ENCODE measurements around the gene ATP1B3. TPM values are rescaled to one million over a fixed set of nuclear protein-coding genes. Genes with fewer than 3 reads are reported as not detected.

ATP1B3 gene
- total RNA-seq, 1 experiment from 2014 or later: 250 TPM

DNA sequence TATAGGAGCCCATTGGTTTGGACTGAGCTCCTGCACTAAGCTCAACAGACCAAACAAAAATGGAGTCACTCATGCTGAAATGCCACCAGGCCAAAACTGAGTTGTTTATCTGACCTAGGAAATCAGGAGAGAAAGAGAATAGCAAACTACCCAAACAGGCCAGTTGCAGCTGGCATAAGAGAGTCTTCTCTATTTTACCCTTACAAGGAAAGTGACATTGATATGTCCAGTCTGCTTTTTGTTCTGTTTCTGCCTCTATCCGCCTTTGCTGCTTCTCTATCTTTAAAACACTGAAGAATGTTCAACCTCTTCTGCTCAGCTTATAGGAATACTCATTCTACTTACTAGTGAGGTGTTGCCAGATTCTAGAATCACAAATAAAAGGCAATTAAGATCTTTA is 95.1 kb downstream of the ATP1B3 start:
- no peak overlapping the region for H2BK120ac ChIP-seq (ENCODE audit: low read depth, low read length, poor library complexity, severe bottlenecking)

More for the DNA sequence above, 95.1 kb downstream of the ATP1B3 start:
- Histone ChIP-seq H2BK15ac (ENCODE audit: low read depth, low read length) (no peak overlapping the region), H3T11ph (ENCODE audit: low read length) (no peak overlapping the region), H3K18ac (ENCODE audit: insufficient read length, low read depth, low read length) (no peak overlapping the region), H4K91ac (ENCODE audit: insufficient read length, low read depth, low read length) (no peak overlapping the region), H2BK20ac (ENCODE audit: low read depth, low read length, poor library complexity, severe bottlenecking) (no peak overlapping the region), H3K4me1 (ENCODE audit: insufficient read depth, low read length) (no peaks in the 10 kb centered on the region), H4K5ac (ENCODE audit: insufficient read length, low read depth, low read length) (no peak overlapping the region), H3K27me3 (ENCODE audit: insufficient read depth, low read length) (no peaks in the 10 kb centered on the region), H2AK5ac (ENCODE audit: insufficient read length, low read length) (no peak overlapping the region), H3K4ac (ENCODE audit: low read depth, low read length) (no peak overlapping the region), H3K14ac (ENCODE audit: insufficient read depth, low read length) (no peak overlapping the region), H3K9me3 (ENCODE audit: control insufficient read depth, low read depth, low read length) (no peaks in the 10 kb centered on the region), H2BK12ac (ENCODE audit: insufficient read length, low read depth, low read length) (no peak overlapping the region), H3K56ac (ENCODE audit: insufficient read length, low read depth, low read length) (no peak overlapping the region), H3K79me2 (ENCODE audit: insufficient read depth, low read length) (no peaks in the 10 kb centered on the region), H3K4me2 (ENCODE audit: insufficient read depth, insufficient read length, low read length) (no peak overlapping the region), H3K9ac (ENCODE audit: extremely low read depth, insufficient read length, low read length) (no peak overlapping the region), H3K23ac (ENCODE audit: insufficient read length, low read depth, low read length) (no peak overlapping the region), H2BK5ac (ENCODE audit: insufficient read length, low read length) (no peak overlapping the region), H4K8ac (replicated peaks; ENCODE audit: insufficient read length, low read depth, low read length) (no peak overlapping the region), H2AFZ (ENCODE audit: low read length) (no peak overlapping the region), H3K27ac (ENCODE audit: insufficient read length, low read depth, low read length) (no peak overlapping the region), H3K79me1 (ENCODE audit: insufficient read depth, low read depth, low read length, poor library complexity, severe bottlenecking) (no peaks in the 10 kb centered on the region), H4K20me1 (ENCODE audit: control insufficient read depth, insufficient read depth, insufficient read length) (no peaks in the 10 kb centered on the region), H3K23me2 (ENCODE audit: insufficient read length, low read depth, low read length, poor library complexity, severe bottlenecking) (no peaks in the 10 kb centered on the region)
- Mint-ChIP-seq H3K36me3 (ENCODE audit: insufficient read depth in 1 of 3, low read depth in 3 of 3) (peaks cover 34 to 64% (median 59%) of the 10 kb centered on the region in 3 experiments; a peak in 6 of 7 replicates), H3K9me3 (no peaks in the 10 kb centered on the region), H3K4me3 (no peak overlapping the region), H3K27ac (no peak overlapping the region), H3K27me3 (ENCODE audit: low read depth) (no peaks in the 10 kb centered on the region), H3K4me1 (no peaks in the 10 kb centered on the region)
- no CpG with 5 or more reads among the region's 1 CpG for WGBS (ENCODE audit: extremely low coverage, insufficient read length, low lambda C conversion rate)
- TF ChIP-seq, protein P1, sequence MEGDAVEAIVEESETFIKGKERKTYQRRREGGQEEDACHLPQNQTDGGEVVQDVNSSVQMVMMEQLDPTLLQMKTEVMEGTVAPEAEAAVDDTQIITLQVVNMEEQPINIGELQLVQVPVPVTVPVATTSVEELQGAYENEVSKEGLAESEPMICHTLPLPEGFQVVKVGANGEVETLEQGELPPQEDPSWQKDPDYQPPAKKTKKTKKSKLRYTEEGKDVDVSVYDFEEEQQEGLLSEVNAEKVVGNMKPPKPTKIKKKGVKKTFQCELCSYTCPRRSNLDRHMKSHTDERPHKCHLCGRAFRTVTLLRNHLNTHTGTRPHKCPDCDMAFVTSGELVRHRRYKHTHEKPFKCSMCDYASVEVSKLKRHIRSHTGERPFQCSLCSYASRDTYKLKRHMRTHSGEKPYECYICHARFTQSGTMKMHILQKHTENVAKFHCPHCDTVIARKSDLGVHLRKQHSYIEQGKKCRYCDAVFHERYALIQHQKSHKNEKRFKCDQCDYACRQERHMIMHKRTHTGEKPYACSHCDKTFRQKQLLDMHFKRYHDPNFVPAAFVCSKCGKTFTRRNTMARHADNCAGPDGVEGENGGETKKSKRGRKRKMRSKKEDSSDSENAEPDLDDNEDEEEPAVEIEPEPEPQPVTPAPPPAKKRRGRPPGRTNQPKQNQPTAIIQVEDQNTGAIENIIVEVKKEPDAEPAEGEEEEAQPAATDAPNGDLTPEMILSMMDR (conservative IDR thresholded peaks at IDR 0.05): no peak
- DNase-seq: no peak

Data from H9 (cell line).